IPS-18c (cell line): ENCODE results near the gene PFN4.

Experiments
- H3K4me3 ChIP-seq: 2 replicates; pipeline ENCODE4 v1.7.0; 2013; ENCODE audit warnings: low read depth, mild to moderate bottlenecking, low read length, moderate library complexity; ENCODE audit not compliant: insufficient read depth
- H3K9me3 ChIP-seq: one replicate; pipeline ENCODE4 v1.6.1; 2013; ENCODE audit warnings: mild to moderate bottlenecking, low read length, moderate library complexity; ENCODE audit not compliant: control insufficient read depth, insufficient read depth

Gene PFN4

DNA sequence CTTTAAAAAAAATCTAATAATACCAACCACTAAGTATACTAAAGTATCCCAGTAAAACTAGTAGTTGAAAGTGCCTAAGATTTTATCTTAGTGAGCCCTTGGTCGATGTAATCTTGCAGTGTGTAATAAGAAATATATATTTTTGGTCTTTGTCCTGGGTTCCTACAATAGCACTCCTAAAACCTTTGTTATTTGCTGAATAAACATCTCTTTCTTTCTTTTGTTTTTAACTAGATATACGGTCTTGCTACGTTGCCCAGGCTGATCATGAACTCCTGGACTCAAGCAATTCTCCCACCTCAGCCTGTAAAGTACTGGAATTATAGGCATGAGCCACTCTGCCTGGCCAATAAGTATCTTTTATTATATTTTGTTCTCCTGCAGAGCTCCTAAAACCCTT lies 36.1 kb downstream of the PFN4 start:
- Histone ChIP-seq H3K9me3 (no peaks in the 10 kb centered on the region), H3K4me3 (no peak overlapping the region)

DNA sequence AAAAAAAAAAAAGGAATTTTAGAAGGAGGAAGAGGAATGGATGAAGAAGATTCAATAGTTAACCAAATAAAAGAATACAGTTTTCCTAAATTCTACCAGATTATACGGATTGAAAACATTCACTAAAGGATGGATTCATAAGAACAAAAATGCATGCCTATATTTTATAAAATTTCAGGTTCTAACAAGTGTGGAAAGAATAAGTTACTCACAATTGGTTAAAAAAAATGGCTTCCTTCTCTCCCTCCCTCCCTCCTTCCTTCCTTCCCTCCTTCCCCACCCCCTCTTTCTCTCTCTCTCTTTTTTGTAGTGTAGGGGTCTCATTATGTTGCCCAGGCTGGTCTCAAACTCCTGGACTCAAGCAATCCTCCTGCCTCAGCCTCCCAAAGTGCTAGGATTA lies 36.9 kb downstream of the PFN4 start:
- no peaks in the 10 kb centered on the region for H3K9me3 ChIP-seq
- no peak overlapping the region for H3K4me3 ChIP-seq

- no peaks in the 10 kb centered on the region for H3K9me3 ChIP-seq
- peak overlapping the region; percentile 73 for H3K4me3 ChIP-seq
These were observed 38.0 kb downstream of the PFN4 start for GRCh38 chr2:24085200-24085489.

DNA sequence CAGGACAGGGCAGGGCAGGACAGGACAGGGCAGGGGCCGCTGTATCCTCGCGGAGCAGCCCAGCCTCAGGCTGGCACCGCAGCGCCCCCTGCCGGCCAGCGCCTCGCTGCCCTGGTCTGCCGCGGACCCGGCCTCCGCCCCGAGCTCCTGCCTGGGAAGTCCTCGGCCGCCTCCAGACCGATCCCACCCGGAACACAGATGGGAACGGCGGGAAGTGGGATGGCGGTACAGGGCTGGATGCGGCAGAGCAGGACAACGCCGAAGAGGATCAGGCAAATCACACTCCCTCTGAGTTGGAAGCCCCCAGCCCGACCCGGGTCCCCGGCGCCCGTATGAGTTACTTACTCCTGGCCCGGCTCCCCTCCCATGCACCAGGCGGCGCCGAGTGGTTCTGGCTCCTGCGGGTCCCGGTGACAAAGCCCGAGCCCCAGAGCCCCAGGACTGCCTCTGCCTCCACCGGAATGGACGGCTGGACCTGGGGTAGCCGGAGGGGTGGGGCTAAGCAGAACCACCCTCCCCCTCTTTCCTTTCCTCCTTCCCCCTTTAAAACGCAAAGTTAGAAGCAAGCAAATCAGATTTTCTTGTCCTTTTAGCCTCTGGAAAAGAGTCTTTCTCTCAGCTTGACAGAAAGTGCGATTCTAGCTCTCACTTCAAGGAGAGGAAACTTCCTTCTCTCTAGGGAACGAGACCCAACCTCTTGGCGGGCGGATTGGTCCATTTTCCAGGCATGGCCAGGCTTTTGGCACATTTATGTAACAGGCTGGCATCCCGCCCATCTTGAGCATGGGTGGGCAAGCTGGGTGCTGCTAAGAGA lies 38.5 kb downstream of the PFN4 start, which contains the start of gene TP53I3:
Gene TP53I3, minus strand, starts transcription at position 449 of the 814 bp plus-strand sequence. CDS start 508 bp downstream, outside the sequence.
- Histone ChIP-seq H3K4me3 (peak within 1 kb of the TSS; percentile 73), H3K9me3 (no peaks in the 10 kb centered on the region)

DNA sequence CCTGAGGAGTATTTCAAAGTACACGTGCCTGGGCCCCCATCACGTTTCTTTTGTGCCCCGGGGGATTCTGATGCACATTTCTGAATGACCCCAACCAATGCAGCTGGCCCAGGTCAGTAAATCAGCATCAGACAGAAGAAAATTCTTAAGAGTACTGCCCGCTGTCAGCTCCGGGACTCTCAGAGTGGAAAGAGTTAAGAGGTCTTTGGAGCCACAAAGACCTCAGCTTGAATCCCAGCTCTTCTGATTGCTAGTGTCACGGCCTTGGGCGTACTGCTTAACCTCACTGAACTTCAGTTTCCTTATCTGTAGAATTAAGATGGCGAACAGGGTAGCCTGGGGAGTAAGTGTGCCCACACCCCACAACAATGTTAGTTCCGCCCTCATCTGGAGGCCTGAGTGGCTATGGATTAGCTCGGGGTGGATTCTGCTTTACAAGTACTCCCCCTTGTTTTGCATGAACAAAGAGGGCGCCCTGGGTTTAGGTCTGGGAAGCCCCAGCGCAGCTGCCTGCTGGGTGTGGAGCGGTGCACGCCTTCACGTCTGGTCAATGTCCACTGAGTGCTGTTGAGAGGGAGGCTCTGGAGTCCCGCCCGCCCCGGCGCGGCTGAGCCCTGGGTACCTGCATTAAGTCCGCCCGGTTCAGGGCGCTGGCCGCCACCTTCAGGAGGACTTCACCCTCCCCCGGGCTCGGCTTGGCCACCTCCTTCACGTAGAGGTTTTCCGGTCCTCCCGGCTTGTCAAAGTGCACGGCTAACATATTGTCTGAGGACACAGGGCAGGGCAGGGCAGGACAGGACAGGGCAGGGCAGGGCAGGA lies 39.4 kb downstream of the PFN4 start:
- Histone ChIP-seq H3K9me3 (no peaks in the 10 kb centered on the region), H3K4me3 (peak overlapping the region; percentile 73)

DNA sequence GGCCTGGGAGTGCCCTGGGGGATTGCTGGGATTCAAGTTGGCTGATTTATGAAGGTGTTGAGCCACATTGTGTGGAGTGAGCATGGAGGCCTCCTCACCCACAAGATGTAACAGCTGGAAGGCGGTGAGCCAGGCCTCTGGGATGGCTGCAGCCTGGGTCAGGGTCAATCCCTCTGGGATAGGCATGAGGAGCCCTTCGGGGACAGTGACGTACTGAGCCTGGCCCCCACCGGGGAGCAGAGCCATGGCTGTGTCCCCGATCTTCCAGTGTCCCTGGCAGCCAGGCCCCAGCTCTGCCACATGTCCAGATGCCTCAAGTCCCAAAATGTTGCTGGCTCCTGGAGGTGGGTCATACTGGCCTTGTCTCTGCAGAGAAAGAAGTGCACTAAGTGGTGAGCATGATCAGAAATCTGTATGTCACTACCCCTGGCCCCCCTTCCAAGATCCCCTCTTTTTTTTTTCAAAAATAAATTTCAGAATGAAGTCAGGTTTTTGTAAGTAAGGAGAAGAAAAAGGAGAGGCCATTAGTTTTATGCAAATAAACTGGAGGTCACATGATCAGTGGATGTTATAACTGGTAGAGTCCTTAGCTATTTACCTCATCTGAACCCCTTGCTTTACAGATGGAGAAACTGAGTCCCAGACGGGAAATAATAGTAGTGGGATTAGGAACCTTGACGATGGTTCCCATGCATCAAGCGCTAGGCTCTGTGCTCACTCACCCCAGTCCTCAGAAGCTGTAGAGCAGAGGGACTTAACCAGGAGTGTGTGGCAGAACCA lies 40.2 kb downstream of the PFN4 start:
- Histone ChIP-seq H3K9me3 (no peaks in the 10 kb centered on the region), H3K4me3 (peak overlapping the region; percentile 73)

DNA sequence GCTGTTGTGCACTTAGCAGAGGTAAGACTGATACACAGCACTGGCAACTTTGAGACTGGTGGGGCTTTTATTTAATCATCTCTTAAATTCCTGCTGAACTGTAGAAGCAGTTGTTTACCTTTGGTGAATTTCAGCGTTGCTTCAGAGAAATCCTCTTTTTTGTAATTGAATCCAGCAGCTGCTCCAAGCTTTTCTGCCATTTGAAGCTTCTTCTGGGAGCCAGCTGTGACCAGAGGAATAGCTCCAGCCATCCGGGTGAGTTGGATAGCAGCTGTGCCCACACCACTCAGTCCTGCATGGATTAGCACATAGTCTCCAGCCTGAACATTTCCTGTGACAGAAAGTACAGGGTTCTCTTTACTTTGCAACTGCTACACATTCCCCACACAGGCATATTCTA lies 42.4 kb downstream of the PFN4 start:
- no peak overlapping the region for H3K4me3 ChIP-seq
- H3K9me3 ChIP-seq, result no peaks in the 10 kb centered on the region

- H3K4me3 ChIP-seq, result peak overlapping the region; percentile 88
- H3K9me3 ChIP-seq, result no peaks in the 10 kb centered on the region
These were observed 45.3 kb downstream of the PFN4 start for GRCh38 chr2:24077879-24078278.

DNA sequence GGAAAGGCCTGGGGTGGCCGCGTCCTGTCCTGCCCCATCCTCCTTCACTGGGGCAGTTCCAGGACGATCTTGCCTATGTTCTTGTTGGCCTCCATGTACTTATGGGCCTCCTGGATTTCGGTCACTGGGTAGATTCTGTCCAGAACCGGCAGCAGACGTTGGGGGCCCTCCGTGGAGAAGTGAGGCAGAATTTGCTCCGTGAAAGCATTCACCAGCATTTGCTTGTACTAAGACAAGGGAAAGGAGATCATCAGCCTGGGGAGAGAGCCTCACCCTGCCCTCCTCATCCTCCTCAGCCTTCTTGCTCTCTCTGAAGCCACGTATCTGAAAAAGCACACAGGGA lies 45.6 kb downstream of the PFN4 start:
- H3K4me3 ChIP-seq, result peak overlapping the region; percentile 88

GRCh38 chr2:24076849-24077534 lies 46.1 kb downstream of the PFN4 start:
- no peaks in the 10 kb centered on the region for H3K9me3 ChIP-seq
- peak overlapping the region; percentile 88 for H3K4me3 ChIP-seq

More for the DNA sequence above, 45.6 kb downstream of the PFN4 start:
- H3K9me3 ChIP-seq, result no peaks in the 10 kb centered on the region

DNA sequence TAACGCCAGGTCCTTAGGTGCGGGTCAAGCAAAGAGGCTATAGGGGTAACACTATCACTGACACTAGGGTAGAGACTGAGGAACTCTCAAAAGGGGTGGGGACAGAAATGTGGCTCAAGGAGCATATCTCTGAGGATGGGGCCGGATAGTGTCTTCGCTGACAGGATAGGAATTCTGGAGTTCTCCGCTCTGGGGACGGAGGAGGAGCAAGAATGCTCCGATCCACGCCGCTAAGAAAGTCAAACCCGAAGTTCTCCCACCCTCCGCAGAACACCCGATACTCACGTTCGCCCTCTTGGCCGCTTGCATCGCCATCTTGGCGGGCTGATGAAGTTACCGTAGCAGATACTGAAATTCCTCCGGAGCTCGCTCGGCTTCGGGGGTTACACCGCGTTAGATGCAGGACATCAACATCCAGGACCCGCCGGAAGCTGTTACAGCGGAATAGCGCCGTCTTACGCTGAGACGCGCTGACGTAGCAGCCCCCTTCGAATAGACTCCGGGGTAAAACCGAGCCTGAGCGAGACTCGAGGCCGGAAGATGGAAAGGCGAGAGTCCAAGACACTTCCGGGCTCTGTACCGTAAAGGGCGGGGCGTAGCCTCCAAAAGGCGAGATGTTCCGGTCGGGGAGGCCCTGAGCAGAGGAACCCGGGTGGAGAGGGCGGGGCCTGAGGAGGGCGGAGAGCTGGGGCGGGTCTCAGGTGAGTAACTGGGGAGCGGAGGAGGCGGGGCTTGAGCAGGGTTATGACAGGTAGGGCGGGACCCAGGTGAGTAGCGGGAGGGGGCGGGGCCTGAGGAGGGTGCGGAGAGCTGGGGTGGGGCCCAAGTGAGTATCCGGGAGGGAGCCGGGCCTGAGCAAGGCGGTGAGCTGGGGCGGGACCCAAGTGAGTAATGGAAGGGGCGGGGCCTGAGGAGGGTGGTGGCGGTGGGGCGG lies 47.0 kb downstream of the PFN4 start, which contains the start of gene SF3B6:
Gene SF3B6, minus strand, starts transcription at position 412 of the 934 bp plus-strand sequence. Its CDS starts 97 bp downstream, at position 315.
- Histone ChIP-seq H3K4me3 (peak within 1 kb of the TSS; percentile 88), H3K9me3 (no peaks in the 10 kb centered on the region)

DNA sequence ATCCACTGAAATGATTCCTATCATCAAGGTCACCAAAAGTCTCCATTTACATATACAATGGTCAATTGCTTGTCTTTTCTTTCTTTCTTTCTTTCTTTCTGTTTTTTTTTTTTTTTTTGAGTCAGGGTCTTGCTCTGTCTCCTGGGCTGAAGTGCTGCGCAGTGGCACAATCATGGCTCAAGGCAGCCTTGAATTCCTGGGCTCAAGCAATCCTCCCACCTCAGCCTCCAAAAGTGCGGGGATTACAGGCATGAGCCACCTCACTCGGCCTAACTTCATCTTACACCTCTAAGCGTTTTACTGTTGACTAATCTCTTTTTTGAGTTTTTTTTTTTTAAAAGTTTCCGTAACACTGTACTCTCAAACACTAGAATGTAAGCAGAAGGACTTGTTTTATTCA lies 47.9 kb downstream of the PFN4 start:
- H3K4me3 ChIP-seq, result peak overlapping the region; percentile 88; the same call in 1 of the 2 replicates
- no peaks in the 10 kb centered on the region for H3K9me3 ChIP-seq

DNA sequence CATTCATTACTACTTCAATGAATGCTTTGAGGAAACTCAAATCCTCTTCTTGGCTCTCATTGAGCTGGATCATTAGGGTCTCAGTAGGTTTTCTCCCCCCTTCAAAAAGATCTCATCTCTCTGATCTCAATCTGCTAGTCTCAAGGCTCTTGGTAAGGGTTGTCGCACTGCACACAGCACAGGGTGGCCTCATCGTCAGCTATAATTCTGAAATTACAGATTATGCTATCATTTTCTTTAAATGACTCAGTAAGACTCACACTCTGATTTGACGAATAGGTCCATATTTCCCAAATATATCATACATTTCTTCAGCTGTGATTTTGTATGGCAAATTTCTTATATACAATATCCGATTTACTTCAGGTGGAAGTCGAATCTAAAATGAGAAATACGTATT lies 49.3 kb downstream of the PFN4 start:
- H3K4me3 ChIP-seq, result no peak overlapping the region
- H3K9me3 ChIP-seq, result no peaks in the 10 kb centered on the region

- no peaks in the 10 kb centered on the region for H3K9me3 ChIP-seq
- no peak overlapping the region for H3K4me3 ChIP-seq
These were observed 50.9 kb downstream of the PFN4 start for GRCh38 chr2:24072259-24072658.

- Histone ChIP-seq H3K4me3 (no peak overlapping the region), H3K9me3 (no peaks in the 10 kb centered on the region)
These were observed 57.8 kb downstream of the PFN4 start for GRCh38 chr2:24065341-24065740.
